NCI-H2227 treated with DMSO at 0.1 percent for 48 hours (cell line): ENCODE data around the gene NDUFA7.
A peak's percentile ranks its signal among the peaks of the same experiment; 100 is the strongest.
"Not testable (repeated sequence)": the region's sequence is repeated elsewhere in the genome, so short reads cannot be mapped to it uniquely, and the experiment has no call there.

ENCODE experiments used
- DNase-seq: peaks from one replicate; lab custom pipeline; 2025; lab: John Stamatoyannopoulos, UW

Gene NDUFA7

GRCh38 chr19:8319807-8320520, 1.2 kb downstream of the NDUFA7 start:
- no peak for DNase-seq

GRCh38 chr19:8318835-8319234, 2.3 kb downstream of the NDUFA7 start:
- not testable (repeated sequence) for DNase-seq

GRCh38 chr19:8316351-8317125, 4.6 kb downstream of the NDUFA7 start:
- DNase-seq, result no peak

- not testable (repeated sequence) for DNase-seq
These were observed 6.1 kb downstream of the NDUFA7 start for GRCh38 chr19:8314981-8315640.

DNA sequence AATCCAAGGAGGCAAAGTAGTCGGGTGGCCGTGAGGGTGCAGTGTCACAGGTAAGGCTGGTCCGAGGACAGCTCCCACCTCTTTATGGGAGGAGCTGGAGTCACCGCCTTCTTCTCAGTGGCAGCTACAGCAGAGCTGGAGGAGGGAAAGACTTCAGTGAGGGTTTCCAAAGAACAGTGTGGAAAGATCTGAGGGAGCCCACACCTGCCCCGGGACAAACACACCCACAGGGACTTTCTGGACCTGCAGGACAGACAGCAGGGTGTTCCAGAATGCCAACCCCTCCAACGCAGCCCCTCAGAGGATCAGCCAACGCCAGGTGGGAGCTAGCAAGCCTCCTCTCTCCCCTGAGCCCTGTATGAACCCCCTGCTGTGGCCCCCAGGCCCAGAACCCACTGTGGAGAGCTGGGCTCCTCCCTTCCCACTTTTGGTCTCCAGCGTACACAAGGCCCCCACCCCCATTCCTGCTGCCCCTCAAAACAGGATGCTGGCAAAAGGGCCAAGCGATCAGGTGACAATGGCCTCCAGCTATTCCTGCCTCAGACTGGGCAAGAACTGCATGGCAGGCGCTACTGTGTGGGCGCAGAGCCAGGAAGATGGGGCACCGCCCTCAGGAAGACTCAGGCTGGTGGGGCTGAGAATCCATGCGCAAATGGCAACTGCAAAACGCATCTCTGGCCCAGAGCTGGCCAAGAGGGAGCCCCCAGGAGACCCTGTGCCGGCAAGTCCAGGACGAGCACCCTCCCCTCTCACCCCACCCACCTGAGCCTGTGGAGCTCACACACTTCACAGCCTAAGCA, 9.5 kb downstream of the NDUFA7 start:
- no peak for DNase-seq

GRCh38 chr19:8310342-8311055, 10.7 kb downstream of the NDUFA7 start:
- DNase-seq, result no peak

DNA sequence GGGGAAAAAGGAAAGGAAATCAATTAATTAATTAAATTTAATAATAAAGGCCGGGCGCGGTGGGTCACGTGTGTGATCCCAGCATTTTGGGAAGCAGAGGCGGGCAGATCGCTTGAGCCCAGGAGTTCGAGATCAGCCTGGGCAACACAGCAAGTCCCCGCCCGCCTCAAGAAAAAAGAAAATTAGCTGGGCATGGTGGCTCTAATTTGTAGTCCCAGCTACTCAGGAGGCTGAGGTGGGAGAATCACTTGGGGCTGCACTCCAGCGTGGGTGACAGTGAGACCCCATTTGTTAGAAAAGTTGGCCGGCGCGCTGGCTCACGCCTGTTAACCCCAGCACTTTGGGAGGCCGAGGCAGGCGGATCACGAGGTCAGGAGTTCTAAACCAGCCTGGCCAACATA, 12.3 kb downstream of the NDUFA7 start:
- DNase-seq, result no peak

GRCh38 chr19:8307965-8308866, 13.0 kb downstream of the NDUFA7 start, which contains the start of gene CD320:
CD320 (minus strand) TSS chr19:8308358; CDS start chr19:8308290, 68 bp downstream.
- peak; percentile 85 for DNase-seq

DNA sequence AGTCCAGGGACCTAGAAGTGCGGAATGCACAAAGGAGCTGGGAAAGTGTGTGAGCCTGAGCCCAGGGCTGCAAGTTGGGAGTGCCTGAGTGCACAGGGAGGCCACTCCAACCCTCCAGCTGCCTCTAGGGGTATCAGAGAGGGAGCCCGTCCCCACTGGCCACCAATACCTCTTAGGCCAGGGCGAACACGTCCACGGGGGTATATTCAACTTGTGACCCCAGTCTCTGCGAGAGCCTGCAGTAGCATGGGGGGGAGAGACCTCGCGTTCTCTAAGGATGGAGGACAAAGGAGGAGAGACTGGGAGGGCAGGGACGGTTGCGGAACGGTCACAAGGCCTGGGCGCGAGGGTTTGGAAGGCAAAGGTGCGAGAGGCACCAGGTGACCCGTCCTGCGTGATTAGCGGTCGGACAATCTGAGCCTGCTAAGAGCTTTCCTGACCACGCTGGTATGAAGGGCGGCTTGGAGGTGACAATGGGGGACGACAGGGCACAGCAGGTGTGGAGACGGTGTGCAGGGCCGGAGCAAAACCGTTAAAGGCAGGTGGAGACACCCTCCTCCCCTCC, 13.7 kb downstream of the NDUFA7 start:
- DNase-seq, result no peak

- no peak for DNase-seq
These were observed 14.7 kb downstream of the NDUFA7 start for GRCh38 chr19:8306235-8307054.

DNA sequence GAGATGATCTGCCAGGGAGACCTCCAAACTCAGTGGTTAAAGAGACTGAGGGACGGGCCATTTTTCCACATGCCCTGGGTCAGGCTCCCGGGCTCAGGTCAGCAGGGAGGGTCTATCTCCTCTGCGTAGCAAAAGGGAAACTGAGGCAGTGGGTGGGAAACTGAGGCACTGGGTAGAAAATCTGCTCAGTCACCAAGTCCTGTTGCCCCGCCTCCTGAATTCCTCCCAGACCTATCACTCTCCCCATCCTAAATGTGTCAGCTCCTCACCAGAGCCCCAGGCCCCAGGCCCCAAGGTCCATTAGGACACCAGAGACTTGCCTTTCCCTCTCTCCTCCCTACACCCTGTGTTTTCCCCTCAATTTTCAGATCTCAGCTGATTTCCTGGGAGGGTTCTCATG, 15.4 kb downstream of the NDUFA7 start:
- no peak for DNase-seq

- no peak for DNase-seq
These were observed 16.1 kb downstream of the NDUFA7 start for GRCh38 chr19:8304841-8305621.

DNA sequence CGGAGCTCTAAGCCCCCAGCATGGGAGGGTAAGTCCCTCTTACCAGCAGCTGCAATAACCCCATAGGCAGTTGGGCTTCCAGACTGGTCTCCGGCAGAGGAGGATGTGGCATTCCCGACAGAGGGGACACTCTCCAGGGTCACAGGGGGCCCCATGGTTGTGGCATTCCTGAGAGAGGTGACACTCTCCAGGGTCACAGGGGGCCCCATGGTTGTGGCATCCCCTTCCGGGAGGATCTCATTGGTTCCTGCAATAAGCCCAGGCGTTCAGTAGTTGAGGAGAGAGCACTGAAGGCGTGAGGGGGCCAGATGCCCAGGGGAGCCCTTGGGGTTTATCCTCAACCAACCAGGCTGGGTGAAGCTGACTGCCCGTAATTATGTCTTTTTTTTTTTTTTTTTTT, 18.4 kb downstream of the NDUFA7 start:
- no peak for DNase-seq

GRCh38 chr19:8302357-8302691, 18.9 kb downstream of the NDUFA7 start:
- no peak for DNase-seq

GRCh38 chr19:8291337-8291736, 29.8 kb downstream of the NDUFA7 start:
- DNase-seq, result not testable (repeated sequence)

GRCh38 chr19:8276508-8276907, 44.7 kb downstream of the NDUFA7 start:
- DNase-seq, result not testable (repeated sequence)

DNA sequence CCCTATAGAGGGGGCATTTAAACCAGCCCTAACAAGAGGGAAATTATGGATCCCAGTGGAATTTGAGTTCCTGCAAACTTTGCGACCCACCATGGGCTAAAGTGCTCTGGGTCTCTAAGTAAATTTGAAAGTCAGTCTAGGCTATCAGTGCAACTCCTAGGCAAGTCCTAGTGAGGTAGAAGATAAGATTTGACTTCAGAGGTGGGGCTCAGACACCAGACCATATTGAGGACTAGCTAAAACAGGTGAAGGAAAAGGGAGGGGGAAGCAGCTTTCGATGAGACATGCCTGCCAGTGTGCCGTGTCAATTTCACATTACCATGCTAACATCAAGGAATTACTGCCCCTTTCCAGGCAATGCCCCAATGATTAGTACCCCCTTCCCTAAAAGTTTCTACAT, 51.5 kb downstream of the NDUFA7 start:
- DNase-seq, result no peak

DNA sequence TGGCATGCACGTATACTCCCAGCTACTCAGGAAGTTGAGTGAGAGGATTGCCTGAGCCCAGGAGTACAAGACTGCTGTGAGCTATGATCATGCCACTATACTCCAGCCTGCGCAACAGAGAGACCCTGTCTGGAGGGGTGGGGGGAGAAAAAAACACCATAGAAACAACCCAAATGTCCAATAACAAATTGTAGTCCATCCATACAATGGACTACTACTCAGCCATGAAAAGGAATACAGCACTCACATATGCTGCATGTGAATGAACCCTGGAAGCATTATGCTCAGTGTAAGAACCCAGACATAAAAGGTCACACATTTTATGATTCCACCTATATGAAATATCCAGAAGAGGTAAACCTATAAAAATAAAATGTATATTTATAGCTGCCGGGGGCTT, 55.3 kb downstream of the NDUFA7 start:
- DNase-seq, result no peak
